Stimulated activated CD4-positive, alpha-beta T cell treated with anti-CD3 and anti-CD28 coated beads, Interleukin-15, amount 100 ng/mL, for 1 hour (primary cell): ENCODE results near the gene SMG5.

Experiments
- DNase-seq, 2 donors: peaks; one replicate each; pipeline ENCODE4 v3.0.0-alpha.2; 2020; ENCODE audit warnings: low read depth in 1 of 2, low spot score in 1 of 2

The SMG5 gene

DNA sequence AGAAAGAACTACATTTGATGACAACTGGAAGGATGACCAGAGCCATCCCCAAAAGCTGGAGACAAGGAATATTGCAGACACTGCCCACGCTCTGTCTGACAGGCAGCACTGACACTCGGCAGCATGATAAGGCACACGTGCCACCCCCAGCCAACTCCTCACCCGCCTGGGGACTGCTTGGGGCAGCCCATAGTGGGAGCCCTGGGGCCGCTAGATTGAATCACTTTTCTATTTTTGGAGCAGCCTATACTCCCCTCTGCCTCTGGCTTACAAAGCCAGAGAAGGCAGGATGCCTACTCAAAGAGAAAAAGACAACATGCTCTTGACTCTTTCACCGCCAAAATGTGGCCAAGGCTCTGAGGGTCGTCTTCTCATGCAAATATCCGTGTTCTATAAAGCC lies 1.3 kb downstream of the SMG5 start:
- DNase-seq, result peak in 1 of 2 donors; percentile 41

DNA sequence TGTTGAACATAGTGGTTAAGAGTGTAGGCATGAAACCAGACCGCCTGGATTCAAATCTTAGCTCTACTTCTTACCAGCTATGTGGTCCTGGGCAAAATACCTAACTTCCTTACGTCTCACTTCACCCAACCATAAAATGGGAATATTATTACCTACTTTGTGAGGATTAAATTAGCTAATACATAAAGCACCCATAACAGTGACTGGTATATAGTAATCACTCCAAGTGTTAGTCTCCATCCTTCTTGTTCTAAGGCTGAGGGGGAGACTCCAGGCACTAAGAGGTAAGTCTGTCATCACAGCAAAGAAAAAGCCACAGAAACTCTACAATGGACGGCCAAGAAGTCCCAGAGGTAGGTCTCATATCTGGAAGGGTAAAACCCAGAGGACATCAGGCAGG lies 2.8 kb downstream of the SMG5 start:
- DNase-seq, result no peak

- no peak for DNase-seq
Observed at GRCh38 chr1:156276966-156277381, 5.7 kb downstream of the SMG5 start.

DNA sequence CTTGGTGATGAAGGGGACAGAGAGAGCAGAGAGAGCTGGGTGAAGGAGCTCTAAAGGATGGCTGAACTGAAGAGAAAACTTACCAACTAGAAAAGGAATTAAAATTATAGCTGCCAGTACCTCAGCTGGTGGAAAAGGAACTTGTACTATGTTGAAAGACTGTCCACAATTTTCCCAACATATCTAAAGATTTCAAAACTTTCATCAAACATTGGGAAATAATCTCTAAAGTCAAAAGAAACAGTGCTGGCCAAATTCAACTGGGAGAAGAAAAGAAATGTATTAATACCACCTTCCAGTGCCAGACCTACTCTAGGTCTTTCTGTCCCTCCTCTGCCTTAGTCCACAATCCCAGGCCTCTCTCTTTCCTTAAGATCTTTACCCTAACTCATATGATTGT lies 6.1 kb downstream of the SMG5 start:
- no peak for DNase-seq

- DNase-seq, result no peak
Observed at GRCh38 chr1:156270314-156270713, 12.3 kb downstream of the SMG5 start.

- no peak for DNase-seq
Observed at GRCh38 chr1:156268336-156268735, 14.3 kb downstream of the SMG5 start.

- no peak for DNase-seq
Observed at GRCh38 chr1:156266051-156266450, 16.6 kb downstream of the SMG5 start.

- no peak for DNase-seq
Observed at GRCh38 chr1:156263288-156263655, 19.4 kb downstream of the SMG5 start.

GRCh38 chr1:156262461-156263287 lies 20.0 kb downstream of the SMG5 start:
- no peak for DNase-seq

GRCh38 chr1:156260896-156261295 lies 21.7 kb downstream of the SMG5 start:
- no peak for DNase-seq

GRCh38 chr1:156259805-156260204 lies 22.8 kb downstream of the SMG5 start:
- no peak for DNase-seq

DNA sequence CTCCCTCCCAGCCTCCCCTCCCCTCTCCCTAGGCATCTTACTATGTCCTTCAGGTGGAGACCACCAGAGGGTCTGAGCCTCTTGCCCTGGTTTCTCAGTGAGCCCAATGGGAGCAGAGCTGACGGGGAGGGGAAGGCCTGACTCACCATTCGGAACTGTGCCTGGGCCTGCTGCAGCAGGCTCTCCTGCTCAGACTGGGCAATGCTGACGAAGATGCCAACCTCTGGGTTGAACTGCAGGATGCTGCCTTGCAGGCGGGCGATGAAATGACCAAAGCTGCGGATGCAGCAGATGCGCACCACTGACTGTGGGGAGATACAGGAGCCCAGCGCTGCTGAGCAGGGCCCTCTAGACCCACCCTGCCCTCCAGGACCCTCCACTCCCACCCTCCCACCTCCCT lies 23.8 kb downstream of the SMG5 start:
- no peak for DNase-seq

DNA sequence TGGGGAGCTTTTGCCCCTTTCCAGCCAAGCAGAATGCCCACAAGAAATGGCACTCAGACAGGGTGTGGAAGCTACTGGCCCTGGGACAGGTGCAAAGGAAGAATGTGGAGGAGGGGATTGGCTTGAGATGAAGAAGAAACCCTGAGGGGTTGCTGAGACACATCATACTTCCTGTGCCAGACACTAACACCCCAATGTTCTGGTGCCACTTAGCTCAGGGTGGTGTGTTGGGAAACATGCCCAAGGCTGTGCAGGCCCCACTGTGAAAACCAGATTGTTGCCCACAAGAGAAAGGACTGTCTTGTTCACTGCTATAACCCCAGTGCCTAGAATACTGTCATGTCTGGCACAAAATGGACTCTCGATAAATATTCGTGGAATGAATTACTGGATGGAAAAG lies 24.9 kb downstream of the SMG5 start:
- no peak for DNase-seq

DNA sequence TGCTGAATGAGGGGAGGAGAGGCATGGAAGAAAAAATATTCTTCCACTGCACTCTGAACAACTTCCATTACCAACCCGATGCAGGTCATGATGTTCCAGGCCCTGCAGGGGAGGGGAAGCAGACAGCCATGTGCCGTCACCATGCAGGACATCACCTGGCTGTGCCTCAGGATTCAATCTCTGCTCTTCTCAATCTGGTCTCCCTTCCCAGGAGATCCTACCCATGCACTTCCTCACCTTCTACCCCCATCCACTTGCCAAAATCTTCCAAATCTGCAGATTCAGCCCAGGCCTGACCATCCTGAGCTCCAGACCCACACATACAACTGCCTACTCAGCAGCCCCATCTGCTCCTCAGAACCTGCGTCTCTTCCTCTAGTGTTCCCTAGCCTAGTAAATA lies 29.0 kb downstream of the SMG5 start:
- DNase-seq, result no peak

GRCh38 chr1:156251527-156251926 lies 31.1 kb downstream of the SMG5 start:
- DNase-seq, result no peak

- no peak for DNase-seq
Observed at GRCh38 chr1:156249593-156249992, 33.0 kb downstream of the SMG5 start.

GRCh38 chr1:156248323-156248683 lies 34.3 kb downstream of the SMG5 start:
- DNase-seq, result no peak

- no peak for DNase-seq
Observed at GRCh38 chr1:156247460-156248322, 34.9 kb downstream of the SMG5 start, which contains the start of gene PAQR6. Gene PAQR6, minus strand, starts transcription at chr1:156248056. Its CDS starts 1,325 bp downstream, at chr1:156246731.

DNA sequence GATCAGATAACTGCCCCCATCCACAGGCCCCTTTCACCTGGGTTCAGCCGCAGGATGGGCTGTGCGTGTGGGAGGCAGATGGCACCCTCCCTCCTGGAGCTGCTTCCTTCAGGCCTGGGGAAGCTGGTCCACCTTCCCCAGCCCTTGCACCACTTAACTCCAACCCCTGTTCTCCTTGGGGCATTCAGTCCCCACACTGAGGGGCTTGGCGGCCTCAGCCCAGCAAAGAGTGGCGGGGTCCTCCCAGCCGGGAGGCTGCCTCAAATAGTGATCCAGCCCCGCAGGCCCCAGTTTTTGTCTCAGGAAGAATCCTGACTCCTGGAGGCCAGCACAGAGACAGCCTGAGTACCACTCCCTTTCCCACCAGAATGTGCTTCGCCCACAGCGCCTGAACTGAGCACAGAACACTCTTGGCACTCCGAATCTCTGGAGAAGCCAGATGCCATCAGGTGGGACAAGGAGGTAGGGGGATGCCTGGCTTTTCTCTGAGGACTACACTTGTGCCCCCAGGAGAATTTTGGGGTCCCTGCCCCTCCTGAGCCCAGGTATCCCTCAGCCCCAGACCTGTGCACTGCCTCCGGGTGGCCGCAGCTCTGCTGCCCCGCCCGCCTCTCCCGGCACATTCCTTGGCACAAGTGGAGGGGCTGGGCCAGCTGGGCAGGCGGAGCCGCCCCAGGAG lies 35.7 kb downstream of the SMG5 start:
- DNase-seq, result no peak

DNA sequence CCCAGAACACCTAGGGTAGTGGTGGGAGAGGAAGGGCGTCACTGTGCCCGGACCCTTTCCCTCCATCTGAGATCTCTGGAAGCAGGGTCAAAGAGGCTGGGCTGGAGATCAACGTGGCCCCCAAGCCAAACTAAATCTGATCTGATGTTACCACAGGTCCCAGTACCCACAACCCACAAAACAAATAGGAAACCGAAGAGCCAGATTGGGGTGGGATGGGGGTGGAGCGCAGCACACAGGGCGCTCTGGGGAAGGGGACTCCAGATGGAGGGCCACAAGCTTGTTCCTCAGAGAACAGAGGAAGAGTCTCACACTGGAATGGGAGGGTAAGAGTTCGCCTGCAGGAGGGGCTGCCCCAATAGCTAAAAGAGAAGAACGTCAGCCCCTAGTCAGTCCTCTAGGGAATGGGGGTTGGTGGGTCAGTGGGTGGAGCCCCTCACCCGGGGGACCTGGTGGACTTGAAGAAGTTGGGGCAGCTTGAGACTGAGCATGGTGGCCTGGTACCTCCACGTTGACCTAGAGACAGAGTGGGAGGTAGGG lies 36.3 kb downstream of the SMG5 start:
- DNase-seq, result no peak

DNA sequence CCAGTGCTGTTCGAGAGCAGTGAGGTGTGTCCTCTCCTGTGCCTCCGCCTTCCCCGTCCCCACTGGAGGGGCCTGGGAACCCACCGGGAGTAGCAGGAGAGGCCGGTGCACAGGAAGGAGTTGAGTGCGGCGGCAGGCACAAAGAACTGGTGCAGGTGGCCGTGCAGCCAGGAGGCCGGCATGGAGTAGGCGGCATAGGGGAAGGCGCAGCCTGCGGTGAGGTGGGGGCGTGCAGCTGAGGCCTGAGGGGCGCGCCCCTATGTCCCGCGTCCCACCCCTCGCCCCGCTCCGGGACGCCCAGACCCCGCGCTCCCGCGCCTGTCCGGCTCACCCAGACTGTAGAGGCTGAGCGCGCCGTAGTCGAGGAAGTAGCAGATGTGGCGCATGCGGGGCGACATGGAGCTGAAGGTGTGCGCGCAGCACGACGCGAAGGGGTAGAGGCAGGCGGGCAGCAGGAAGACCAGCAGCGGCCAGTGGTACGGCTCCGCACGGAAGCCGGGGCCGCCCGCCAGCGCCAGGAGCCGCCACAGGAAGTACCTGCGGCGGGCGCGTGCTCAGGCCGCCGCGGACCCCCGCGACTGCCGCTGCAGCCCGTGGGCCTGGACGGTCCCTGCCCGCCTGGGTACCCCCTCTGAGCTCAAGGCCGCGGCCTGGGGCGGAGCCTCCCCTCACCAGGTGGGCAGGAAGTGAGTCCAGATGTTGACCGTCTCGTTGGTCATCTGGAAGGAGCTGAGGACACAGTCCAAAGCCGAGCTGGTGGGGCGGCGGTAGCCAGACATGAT lies 37.0 kb downstream of the SMG5 start:
- DNase-seq, result no peak
